NCI-H748 (cell line): ENCODE data around the gene ATRNL1.
"Not testable (repeated sequence)": the region's sequence is repeated elsewhere in the genome, so short reads cannot be mapped to it uniquely, and the experiment has no call there.

Experiments
- DNase-seq: peaks from one replicate; lab custom pipeline; 2025; ENCODE audit not compliant: unreplicated experiment; lab: John Stamatoyannopoulos, UW

Gene ATRNL1

DNA sequence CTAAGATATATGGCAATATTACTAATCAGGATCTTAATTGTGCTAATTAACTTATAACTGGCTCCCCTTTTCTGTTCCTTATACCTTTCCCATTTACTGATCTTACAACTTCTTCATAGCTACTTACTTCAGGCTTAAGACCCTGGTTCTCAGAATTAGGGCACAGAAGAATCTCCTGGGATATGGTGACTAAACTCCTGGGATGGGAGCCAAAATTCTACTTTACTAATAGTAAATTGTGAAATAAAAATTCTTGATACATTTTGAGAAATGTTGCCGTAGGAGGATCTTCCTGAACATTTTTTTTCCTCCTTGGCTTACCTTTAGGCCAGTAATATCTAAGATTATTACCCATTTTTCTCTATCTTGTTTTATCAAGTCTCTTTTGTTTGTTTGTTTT, 309.5 kb downstream of the ATRNL1 start:
- DNase-seq, result no peak

DNA sequence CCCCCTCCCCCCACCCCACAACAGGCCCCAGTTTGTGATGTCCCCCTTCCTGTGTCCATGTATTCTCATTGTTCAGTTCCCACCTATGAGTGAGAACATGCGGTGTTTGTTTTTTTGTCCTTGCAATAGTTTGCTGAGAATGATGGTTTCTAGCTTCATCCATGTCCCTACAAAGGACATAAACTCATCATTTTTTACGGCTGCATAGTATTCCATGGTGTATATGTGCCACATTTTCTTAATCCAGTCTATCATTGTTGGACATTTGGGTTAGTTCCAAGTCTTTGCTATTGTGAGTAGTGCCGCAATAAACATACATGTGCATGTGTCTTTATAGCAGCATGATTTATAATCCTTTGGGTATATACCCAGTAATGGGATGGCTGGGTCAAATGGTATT, 312.7 kb downstream of the ATRNL1 start:
- DNase-seq, result not testable (repeated sequence)

GRCh38 chr10:115409347-115409746, 316.2 kb downstream of the ATRNL1 start:
- DNase-seq, result no peak

- DNase-seq, result peak; percentile 40
Measured at GRCh38 chr10:115417585-115418265, 324.6 kb downstream of the ATRNL1 start.

GRCh38 chr10:115422624-115423023, 329.5 kb downstream of the ATRNL1 start:
- no peak for DNase-seq

DNA sequence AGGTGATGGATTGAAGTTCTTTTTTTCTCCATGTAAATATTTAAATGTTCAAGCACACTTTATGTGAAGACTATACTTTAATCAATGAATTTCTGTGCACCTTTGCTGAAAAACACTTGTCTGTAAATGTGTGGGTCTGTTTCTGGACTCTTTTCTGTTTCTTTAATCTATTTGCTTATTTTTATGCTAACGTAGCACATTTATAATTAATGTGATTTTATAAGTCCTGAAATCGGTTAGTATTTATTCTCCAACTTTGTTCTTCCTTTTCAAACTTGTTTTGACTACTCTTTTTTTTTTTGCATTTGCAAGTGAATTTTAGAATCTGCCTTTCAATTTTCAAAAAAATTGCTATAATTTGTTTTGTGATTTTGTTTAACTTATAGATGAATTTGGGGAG, 334.4 kb downstream of the ATRNL1 start:
- no peak for DNase-seq

DNA sequence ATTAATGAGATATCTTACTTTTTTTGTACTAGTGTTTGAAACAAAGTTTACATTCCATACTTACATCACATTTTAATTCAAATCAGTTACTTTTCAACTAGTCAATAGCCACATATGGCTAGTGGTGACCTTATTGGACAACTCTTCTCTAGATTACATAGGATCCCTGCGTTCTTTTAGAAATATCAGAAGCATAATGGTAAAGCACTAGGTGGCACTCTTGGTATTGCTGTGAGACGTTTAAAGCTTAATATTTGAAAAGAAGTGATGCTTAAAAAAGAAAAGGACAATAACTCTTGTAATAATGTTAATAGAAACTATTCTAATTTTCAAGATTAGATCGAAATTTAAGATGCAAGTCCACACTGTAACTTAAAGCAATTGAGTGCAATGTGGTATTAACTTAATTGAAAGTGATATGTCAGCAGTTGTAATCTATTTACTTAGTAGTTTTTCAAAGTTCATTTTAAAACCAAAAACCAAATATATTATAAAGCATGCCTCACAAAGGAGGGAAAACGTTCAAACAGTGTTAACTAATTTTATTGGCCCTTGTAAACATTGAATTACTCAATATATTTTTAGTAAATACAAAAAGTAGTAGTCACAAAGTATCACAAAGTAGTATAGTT, 339.1 kb downstream of the ATRNL1 start:
- DNase-seq, result peak; percentile 23

DNA sequence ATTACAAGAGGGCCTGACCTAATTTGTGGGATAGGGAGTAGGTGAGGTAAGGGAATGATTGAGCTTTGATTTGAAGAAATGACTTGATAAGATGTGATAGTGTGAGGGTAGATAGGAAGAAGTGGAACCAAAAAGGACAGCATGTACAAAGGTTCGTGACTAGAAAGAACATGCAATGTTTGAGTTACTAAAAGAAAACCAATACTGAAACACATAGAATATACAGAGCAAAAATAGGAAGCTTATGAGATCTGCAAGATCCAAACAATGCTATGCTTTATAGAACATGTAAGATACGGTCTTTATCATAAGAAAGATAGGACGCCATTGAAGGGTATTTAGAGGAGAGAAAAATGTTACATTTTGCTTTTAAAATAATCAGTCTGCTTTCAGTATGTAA, 343.8 kb downstream of the ATRNL1 start:
- DNase-seq, result no peak

DNA sequence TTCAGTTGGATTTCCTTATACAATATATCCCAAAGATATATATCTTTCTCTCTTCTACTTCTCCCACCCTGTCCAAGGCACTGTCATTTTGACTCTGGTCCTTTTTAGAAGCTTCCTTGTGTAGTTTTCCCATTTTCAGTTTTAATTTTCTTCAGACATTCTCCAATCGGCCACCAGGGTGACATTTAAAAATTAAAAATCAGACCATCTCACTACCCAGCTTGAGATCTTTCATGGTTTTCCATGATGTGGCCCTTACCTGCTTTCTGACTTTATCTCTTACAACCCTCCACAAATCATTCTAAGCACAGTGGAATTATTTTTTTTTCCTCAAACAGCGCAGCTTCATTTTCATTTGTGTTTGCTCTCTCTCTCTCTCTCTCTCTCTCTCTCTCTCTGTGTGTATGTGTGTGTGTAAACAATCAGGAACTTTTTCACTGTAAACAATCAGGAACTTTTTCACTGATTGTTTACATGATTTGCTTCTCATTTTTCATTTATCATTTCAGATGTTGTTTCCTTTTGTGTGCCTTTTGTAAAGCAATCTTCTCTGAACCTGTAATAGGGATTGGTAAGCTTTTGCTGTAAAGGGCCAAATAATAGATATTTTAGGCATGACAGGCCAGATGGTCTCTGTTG, 348.9 kb downstream of the ATRNL1 start:
- DNase-seq, result no peak

DNA sequence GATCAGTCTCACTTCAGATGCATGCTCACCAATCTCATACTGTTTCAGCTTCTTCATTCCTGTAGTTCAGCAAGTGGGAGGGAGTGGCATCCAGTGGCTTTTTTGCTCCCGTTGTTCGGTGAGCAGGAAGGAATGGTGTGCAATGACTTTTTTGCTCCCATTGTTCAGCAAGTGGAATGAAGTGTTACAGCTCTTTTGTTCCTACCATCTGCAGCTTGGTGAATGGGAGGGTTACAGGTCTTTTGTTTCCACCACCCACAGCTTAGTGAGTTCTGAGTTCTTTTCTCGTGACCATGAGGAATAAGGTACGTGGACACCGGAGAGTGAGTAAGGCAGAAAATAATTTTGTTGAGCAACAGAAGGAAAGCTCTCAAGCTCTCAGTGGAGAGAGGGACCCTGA, 363.6 kb downstream of the ATRNL1 start:
- no peak for DNase-seq

- DNase-seq, result no peak
Measured at GRCh38 chr10:115483294-115483693, 390.1 kb downstream of the ATRNL1 start.

DNA sequence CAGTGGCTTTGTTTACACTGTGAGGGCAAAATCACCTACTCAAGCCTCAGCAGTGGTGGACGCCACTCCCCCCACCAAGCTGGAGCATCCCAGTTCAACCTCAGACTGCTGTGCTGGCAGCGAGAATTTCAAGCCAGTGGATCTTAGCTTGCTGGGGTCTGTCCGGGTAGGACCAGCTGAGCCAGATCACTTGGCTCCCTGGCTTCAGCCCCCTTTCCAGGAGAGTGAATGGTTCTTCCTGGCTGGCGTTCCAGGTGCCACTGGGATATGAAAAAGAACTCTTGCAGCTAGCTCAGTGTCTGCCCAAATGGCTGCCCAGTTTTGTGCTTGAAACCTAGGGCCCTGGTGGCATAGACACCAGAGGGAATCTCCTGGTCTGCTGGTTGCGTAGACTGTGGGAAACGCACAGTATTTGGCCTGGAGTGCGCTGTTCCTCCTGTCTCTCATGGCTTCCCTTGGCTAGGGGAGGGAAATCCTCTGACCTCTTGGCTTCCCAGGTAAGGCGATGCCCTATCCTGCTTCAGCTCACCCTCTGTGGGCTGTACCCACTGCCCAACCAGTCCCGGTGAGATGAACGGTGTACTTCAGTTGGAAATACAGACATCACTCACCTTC, 398.5 kb downstream of the ATRNL1 start:
- DNase-seq, result no peak

GRCh38 chr10:115503546-115503945, 410.4 kb downstream of the ATRNL1 start:
- DNase-seq, result no peak

- no peak for DNase-seq
Measured at GRCh38 chr10:115514895-115515294, 421.7 kb downstream of the ATRNL1 start.

DNA sequence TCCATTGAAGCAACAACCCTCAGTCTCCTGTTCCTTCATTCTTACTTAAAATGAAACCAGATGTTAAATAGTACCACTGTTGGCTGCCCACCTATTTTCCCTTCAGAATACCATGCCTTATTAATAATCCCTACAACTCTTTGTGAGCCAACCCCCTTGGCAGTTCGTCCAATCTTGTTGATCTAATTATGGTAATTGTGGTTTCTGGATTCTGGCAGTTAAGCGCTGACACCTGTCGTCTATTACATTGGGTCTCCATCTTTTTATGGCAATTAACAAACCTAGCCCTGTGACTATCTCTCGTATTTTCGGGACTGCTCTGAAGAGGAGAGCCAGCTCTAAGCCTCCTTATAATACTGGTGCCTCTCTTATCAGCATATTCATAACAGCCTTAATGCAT, 432.0 kb downstream of the ATRNL1 start:
- no peak for DNase-seq

DNA sequence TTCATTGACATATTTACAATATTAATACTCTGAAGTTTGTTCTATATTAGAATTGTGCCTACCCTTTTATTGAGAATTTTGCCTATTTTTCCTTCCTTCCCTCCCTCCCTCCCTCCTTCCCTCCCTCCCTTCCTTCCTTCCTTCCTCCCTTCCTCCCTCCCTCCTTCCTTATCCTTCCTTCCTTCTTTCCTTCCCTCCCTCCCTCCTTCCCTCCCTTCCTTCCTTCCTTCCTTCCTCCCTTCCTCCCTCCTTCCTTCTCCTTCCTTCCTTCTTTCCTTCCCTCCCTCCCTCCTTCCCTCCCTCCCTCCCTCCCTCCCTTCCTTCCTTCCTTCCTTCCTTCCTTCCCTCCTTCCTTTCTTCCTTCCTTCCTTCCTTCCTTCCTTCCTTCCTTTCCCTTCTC, 434.5 kb downstream of the ATRNL1 start:
- DNase-seq, result not testable (repeated sequence)

DNA sequence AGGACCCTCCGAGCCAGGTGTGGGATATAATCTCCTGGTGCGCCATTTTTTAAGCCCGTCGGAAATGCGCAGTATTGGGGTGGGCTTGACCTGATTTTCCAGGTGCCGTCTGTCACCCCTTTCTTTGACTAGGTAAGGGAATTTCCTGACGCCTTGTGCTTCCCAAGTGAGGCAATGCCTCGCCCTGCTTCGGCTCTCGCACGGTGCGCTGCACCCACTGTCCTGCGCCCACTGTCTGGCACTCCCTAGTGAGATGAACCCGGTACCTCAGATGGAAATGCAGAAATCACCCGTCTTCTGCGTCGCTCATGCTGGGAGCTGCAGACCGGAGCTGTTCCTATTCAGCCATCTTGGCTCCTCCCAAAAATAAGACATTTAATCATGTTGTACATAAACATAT, 443.2 kb downstream of the ATRNL1 start:
- DNase-seq, result not testable (repeated sequence)

DNA sequence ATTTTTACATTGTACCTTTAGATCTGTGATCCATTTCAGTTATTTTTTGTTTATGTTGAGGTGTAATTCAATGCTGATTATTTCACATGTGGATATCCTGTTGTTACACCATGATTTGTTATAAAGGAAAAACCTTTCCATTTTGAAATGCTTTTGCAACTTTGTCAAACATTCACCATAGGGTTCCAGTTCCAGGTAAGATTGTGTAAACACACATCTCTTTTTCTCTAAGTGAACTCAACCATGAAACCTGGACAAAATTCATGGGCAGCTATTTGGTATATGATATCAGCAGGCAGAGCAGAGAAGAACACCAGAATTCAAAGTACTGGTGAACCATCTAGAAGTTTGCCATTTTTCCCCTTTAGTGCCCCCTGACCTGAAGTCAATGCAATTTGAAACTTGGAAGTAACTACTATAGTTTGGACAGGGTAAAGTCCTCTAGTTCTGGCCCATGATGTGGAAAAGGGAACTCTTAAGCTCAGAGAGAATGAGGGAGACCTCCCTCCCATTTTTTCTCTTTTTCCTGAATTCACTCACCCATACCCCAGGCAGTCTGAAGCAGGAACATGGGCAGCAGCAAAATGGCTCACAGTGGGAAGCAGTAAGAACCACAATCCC, 446.1 kb downstream of the ATRNL1 start:
- no peak for DNase-seq

- DNase-seq, result no peak
Measured at GRCh38 chr10:115555887-115556402, 462.8 kb downstream of the ATRNL1 start.

DNA sequence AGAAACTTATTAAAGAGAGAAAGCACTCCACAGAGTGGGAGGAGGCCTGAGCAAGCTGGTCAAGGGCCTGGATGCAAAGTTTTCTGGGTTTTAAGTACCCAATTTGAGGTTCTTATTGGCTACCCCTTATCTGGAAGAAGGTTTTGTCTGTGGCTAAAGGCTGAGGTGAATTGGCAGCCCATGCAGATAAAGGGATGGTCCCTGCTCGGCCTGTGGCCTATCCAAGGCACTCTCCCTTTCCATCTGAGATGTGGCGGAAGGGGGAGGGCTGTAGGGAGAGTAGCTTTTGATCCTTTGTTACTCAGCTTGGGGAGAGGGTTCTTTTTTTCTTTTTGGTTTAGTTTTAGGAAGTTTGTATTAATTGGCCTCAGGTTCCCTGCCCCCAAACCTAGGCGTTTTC, 465.1 kb downstream of the ATRNL1 start:
- no peak for DNase-seq

GRCh38 chr10:115566867-115567266, 473.7 kb downstream of the ATRNL1 start:
- peak; percentile 44 for DNase-seq
